GM18873 (cell line): ENCODE measurements around the gene ZNF140.

Source experiments
- ATAC-seq: cut with Tn5 transposase; IDR thresholded peaks from one replicate; pipeline ENCODE4 v1.9.1; 2021; ENCODE audit warnings: mild to moderate bottlenecking, moderate library complexity, moderate number of reproducible peaks; ENCODE audit not compliant: unreplicated experiment, low FRiP score

The ZNF140 gene

GRCh38 chr12:133130038-133130807, 49.5 kb downstream of the ZNF140 start, which contains the start of the genes ZNF10 and ZNF891:
ZNF10 (plus strand) TSS chr12:133130627; CDS start chr12:133144493, 13,866 bp downstream.
ZNF891 (minus strand) TSS chr12:133130274; CDS start chr12:133121918, 8,356 bp downstream.
- peak; percentile 88 for ATAC-seq

GRCh38 chr12:133130808-133131128, 50.0 kb downstream of the ZNF140 start:
- ATAC-seq: no peak

GRCh38 chr12:133135747-133136146, 55.0 kb downstream of the ZNF140 start:
- no peak for ATAC-seq

- ATAC-seq: no peak
These were observed 65.3 kb downstream of the ZNF140 start for GRCh38 chr12:133145981-133146380.

- no peak for ATAC-seq
These were observed 75.5 kb downstream of the ZNF140 start for GRCh38 chr12:133156125-133156690.
